Measurements from ENCODE around the gene TRAFD1.
"Not testable (repeated sequence)": the region's sequence is repeated elsewhere in the genome, so short reads cannot be mapped to it uniquely, and the experiment has no call there.

TRAFD1 gene

GRCh38 chr12:112116232-112117060, 8.9 kb upstream of the TRAFD1 start:
- DNase-seq, result peak; percentile 94

- DNase-seq, result no peak
These were observed 7.7 kb upstream of the TRAFD1 start for GRCh38 chr12:112117685-112118084.

GRCh38 chr12:112121780-112122565, 3.4 kb upstream of the TRAFD1 start:
- no peak for DNase-seq

GRCh38 chr12:112122823-112123690, 2.3 kb upstream of the TRAFD1 start:
- no peak for DNase-seq

GRCh38 chr12:112124918-112125249, 476 bp upstream of the TRAFD1 start:
- no peak for DNase-seq

- DNase-seq, result no peak
These were observed 659 bp downstream of the TRAFD1 start for GRCh38 chr12:112126000-112126438.

- DNase-seq, result no peak
These were observed 1.6 kb downstream of the TRAFD1 start for GRCh38 chr12:112126911-112127310.

- DNase-seq, result no peak
These were observed 5.2 kb downstream of the TRAFD1 start for GRCh38 chr12:112130441-112130998.

- DNase-seq, result no peak
These were observed 6.3 kb downstream of the TRAFD1 start for GRCh38 chr12:112131686-112132085.

GRCh38 chr12:112133418-112133817, 8.1 kb downstream of the TRAFD1 start:
- DNase-seq, result no peak

GRCh38 chr12:112134731-112135130, 9.4 kb downstream of the TRAFD1 start:
- DNase-seq, result no peak

- no peak for DNase-seq
These were observed 15.4 kb downstream of the TRAFD1 start for GRCh38 chr12:112140728-112141127.

GRCh38 chr12:112146123-112146522, 20.8 kb downstream of the TRAFD1 start:
- no peak for DNase-seq

- DNase-seq, result peak; percentile 13
These were observed 22.7 kb downstream of the TRAFD1 start for GRCh38 chr12:112148031-112148513.

- no peak for DNase-seq
These were observed 24.2 kb downstream of the TRAFD1 start for GRCh38 chr12:112149596-112149995.

GRCh38 chr12:112151766-112152541, 26.6 kb downstream of the TRAFD1 start:
- no peak for DNase-seq

- no peak for DNase-seq
These were observed 28.0 kb downstream of the TRAFD1 start for GRCh38 chr12:112153181-112153892.

- no peak for DNase-seq
These were observed 28.5 kb downstream of the TRAFD1 start for GRCh38 chr12:112153893-112154219.

- not testable (repeated sequence) for DNase-seq
These were observed 33.2 kb downstream of the TRAFD1 start for GRCh38 chr12:112158461-112159145.

GRCh38 chr12:112159146-112159541, 33.8 kb downstream of the TRAFD1 start:
- no peak for DNase-seq

- DNase-seq, result no peak
These were observed 35.3 kb downstream of the TRAFD1 start for GRCh38 chr12:112160611-112161010.

Data from eye (tissue), 1 donor.